ENCODE results near the gene DYNC2H1. TPM values are rescaled to one million over a fixed set of nuclear protein-coding genes. Genes with fewer than 3 reads are reported as not detected.

DYNC2H1 gene
- total and polyA plus RNA-seq, 2 donors (not counting 1 experiment from before 2014, with no cell fraction given), result 20.1 to 65.9 TPM

- no peak overlapping the region for H3K4me2 ChIP-seq (ENCODE audit: extremely low read depth, insufficient read depth, low read length)
- no peaks in the 10 kb centered on the region for H3K4me1 ChIP-seq (ENCODE audit: control insufficient read depth, extremely low read depth, insufficient read depth, low read length)
- H3K36me3 ChIP-seq (ENCODE audit: control insufficient read depth, insufficient read depth, low read length), result no peaks in the 10 kb centered on the region
These were observed 289.6 kb downstream of the DYNC2H1 start for GRCh38 chr11:103398829-103399228.

GRCh38 chr11:103406357-103406756 is 297.1 kb downstream of the DYNC2H1 start:
- no peak overlapping the region for H3K27ac ChIP-seq (ENCODE audit: insufficient read depth, low read length)
- no peaks in the 10 kb centered on the region for H3K4me1 ChIP-seq (ENCODE audit: control insufficient read depth, extremely low read depth, insufficient read depth, low read length)
- H3K9me3 ChIP-seq (ENCODE audit: control insufficient read depth, insufficient read depth, low read depth, low read length), result no peaks in the 10 kb centered on the region
- TF ChIP-seq EZH2 (IDR thresholded peaks at IDR 0.05; ENCODE audit: low read length, missing control alignments) (no peak), CTCF (conservative IDR thresholded peaks at IDR 0.05 in 1 of 2, IDR thresholded peaks at IDR 0.05 in 1 of 2; ENCODE audit: low read depth in 1 of 2, low read length in 2 of 2) (no peak)
- H2AFZ ChIP-seq (ENCODE audit: low read length), result no peak overlapping the region
- H3K4me2 ChIP-seq (ENCODE audit: extremely low read depth, insufficient read depth, low read length), result no peak overlapping the region
- H3K79me2 ChIP-seq (ENCODE audit: control insufficient read depth, insufficient read depth, low read length), result no peaks in the 10 kb centered on the region
- H3K27me3 ChIP-seq (ENCODE audit: control insufficient read depth, insufficient read depth, low read length), result no peaks in the 10 kb centered on the region
- H3K4me3 ChIP-seq (replicated peaks in 1 of 4; ENCODE audit: control extremely low read depth in 1 of 4, insufficient read depth in 1 of 4, low read depth in 3 of 4, low read length in 4 of 4), result no peak overlapping the region
- no peaks in the 10 kb centered on the region for H4K20me1 ChIP-seq (ENCODE audit: control insufficient read depth, extremely low read depth, insufficient read depth, low read length)
- H3K9ac ChIP-seq (ENCODE audit: insufficient read depth, low read length), result no peak overlapping the region
- no peak for DNase-seq (ENCODE audit: low read depth in 2 of 2)
- no peaks in the 10 kb centered on the region for H3K36me3 ChIP-seq (ENCODE audit: control insufficient read depth, insufficient read depth, low read length)

More at GRCh38 chr11:103398829-103399228, 289.6 kb downstream of the DYNC2H1 start:
- H3K27me3 ChIP-seq (ENCODE audit: control insufficient read depth, insufficient read depth, low read length), result no peaks in the 10 kb centered on the region
- no peaks in the 10 kb centered on the region for H4K20me1 ChIP-seq (ENCODE audit: control insufficient read depth, extremely low read depth, insufficient read depth, low read length)
- H3K27ac ChIP-seq (ENCODE audit: insufficient read depth, low read length), result no peak overlapping the region
- no peak overlapping the region for H3K4me3 ChIP-seq (replicated peaks in 1 of 4; ENCODE audit: control extremely low read depth in 1 of 4, insufficient read depth in 1 of 4, low read depth in 3 of 4, low read length in 4 of 4)
- TF ChIP-seq CTCF (conservative IDR thresholded peaks at IDR 0.05 in 1 of 2, IDR thresholded peaks at IDR 0.05 in 1 of 2; ENCODE audit: low read depth in 1 of 2, low read length in 2 of 2) (no peak), EZH2 (IDR thresholded peaks at IDR 0.05; ENCODE audit: low read length, missing control alignments) (no peak)
- no peak for DNase-seq (ENCODE audit: low read depth in 2 of 2)
- no peak overlapping the region for H3K9ac ChIP-seq (ENCODE audit: insufficient read depth, low read length)
- H3K9me3 ChIP-seq (ENCODE audit: control insufficient read depth, insufficient read depth, low read depth, low read length), result no peaks in the 10 kb centered on the region
- H2AFZ ChIP-seq (ENCODE audit: low read length), result no peak overlapping the region
- H3K79me2 ChIP-seq (ENCODE audit: control insufficient read depth, insufficient read depth, low read length), result no peaks in the 10 kb centered on the region

DNA sequence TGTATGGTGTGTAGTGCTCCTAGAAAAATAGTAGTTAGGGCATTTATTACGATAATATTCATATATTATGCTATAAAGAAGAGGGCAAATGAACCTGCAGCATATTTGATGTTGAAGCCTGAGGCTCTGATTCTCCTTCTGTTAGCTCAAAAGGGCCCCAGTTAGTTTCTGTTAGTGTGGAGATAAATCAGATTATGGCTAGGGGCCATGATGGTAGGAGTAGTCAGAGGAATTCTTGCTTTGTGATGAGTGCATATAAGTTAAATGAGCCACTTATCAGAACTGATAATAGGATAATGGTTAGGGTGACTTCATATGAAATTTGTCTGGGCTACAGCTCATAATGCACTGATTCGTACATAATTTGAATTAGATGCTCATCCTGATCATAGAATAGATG is 298.4 kb downstream of the DYNC2H1 start:
- Histone ChIP-seq H3K4me1 (ENCODE audit: control insufficient read depth, extremely low read depth, insufficient read depth, low read length) (no peaks in the 10 kb centered on the region), H3K27ac (ENCODE audit: insufficient read depth, low read length) (no peak overlapping the region), H3K9me3 (ENCODE audit: control insufficient read depth, insufficient read depth, low read depth, low read length) (no peaks in the 10 kb centered on the region), H3K36me3 (ENCODE audit: control insufficient read depth, insufficient read depth, low read length) (no peaks in the 10 kb centered on the region), H3K4me2 (ENCODE audit: extremely low read depth, insufficient read depth, low read length) (no peak overlapping the region), H2AFZ (ENCODE audit: low read length) (no peak overlapping the region), H3K9ac (ENCODE audit: insufficient read depth, low read length) (no peak overlapping the region), H3K79me2 (ENCODE audit: control insufficient read depth, insufficient read depth, low read length) (no peaks in the 10 kb centered on the region), H4K20me1 (ENCODE audit: control insufficient read depth, extremely low read depth, insufficient read depth, low read length) (no peaks in the 10 kb centered on the region), H3K27me3 (ENCODE audit: control insufficient read depth, insufficient read depth, low read length) (no peaks in the 10 kb centered on the region), H3K4me3 (replicated peaks in 1 of 4; ENCODE audit: control extremely low read depth in 1 of 4, insufficient read depth in 1 of 4, low read depth in 3 of 4, low read length in 4 of 4) (no peak overlapping the region)
- no peak for DNase-seq (ENCODE audit: low read depth in 2 of 2)
- TF ChIP-seq EZH2 (IDR thresholded peaks at IDR 0.05; ENCODE audit: low read length, missing control alignments) (no peak), CTCF (conservative IDR thresholded peaks at IDR 0.05 in 1 of 2, IDR thresholded peaks at IDR 0.05 in 1 of 2; ENCODE audit: low read depth in 1 of 2, low read length in 2 of 2) (no peak)

All from fibroblast of lung (primary cell).